GM21360 (cell line): ENCODE data around the gene MYO18B.

Experiments
- ATAC-seq: cut with Tn5 transposase; IDR thresholded peaks from one replicate; pipeline ENCODE4 v1.9.1; 2021; ENCODE audit warnings: mild to moderate bottlenecking, moderate library complexity; ENCODE audit not compliant: unreplicated experiment

Gene MYO18B

GRCh38 chr22:25930788-25931310, 188.9 kb downstream of the MYO18B start:
- no peak for ATAC-seq

DNA sequence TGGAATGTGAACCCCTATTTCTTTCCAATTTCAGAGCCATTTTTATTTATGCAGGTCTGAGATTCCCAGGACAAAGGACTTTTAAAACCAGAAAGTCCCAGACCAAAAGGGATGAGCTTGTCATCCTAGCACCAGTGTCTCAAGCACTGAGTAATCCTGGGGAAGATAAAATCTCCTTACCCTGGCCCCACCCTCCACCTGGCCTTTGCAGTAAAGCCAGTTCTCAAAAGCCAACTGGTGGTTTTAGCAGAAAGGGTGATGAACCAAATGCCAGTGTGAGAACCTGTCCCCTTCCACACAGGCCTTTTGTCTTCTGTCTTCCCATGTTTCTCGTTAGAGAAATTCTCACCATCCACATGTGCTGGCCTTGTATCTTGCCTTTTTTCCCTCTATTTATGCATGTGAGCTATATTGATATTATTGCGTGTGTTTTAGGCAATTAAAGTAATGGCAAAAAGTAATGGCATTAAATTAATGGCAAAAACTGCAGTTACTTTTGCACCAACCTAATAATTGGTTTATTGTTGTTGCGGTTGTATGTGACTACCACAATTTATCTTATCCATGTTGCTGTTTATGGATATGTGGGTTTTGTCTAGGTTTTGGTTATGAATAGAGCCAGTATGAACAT, 191.3 kb downstream of the MYO18B start:
- no peak for ATAC-seq

DNA sequence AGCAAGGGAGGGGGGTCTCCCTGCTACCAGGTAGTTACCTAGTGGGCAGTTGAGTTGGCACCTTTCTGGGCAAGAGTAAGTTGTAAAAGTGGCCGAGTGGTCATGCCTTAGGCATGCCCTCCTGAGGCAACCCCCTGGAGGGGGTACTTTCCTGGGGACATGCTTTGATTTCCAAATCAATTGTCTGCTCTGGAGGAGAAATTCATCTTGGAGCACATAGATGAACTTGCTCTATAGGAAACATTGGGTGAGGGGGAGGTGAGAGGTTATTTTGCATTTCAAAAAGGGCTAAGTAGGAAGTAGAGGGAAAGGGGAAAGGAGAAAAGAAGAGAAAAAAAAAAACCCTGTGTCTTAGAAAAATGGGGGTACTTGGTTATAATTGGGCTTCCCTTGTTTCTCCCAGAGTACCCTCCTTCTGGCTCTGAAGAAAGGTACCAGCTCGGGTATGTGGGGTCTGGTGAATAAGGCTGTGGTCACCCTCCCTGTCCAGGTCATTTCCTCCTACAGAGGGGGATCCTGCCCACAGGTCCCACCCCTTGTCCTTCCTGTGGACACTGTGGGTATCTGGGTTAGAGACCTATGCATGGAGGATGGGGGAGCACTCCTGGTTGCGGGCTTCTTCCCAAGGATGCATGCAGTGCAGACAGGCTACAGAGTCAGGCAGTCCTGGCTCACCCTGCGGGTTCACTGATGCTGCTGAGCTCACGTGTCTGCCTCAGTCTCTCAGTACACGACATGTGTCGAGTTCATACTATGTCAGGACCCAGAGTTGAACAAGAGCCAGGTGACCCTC, 193.5 kb downstream of the MYO18B start:
- ATAC-seq: no peak

GRCh38 chr22:25938151-25938550, 196.2 kb downstream of the MYO18B start:
- ATAC-seq: no peak

GRCh38 chr22:25939384-25939783, 197.4 kb downstream of the MYO18B start:
- ATAC-seq: no peak

- no peak for ATAC-seq
Observed at GRCh38 chr22:25940479-25940878, 198.5 kb downstream of the MYO18B start.

- no peak for ATAC-seq
Observed at GRCh38 chr22:25941365-25941960, 199.5 kb downstream of the MYO18B start.

DNA sequence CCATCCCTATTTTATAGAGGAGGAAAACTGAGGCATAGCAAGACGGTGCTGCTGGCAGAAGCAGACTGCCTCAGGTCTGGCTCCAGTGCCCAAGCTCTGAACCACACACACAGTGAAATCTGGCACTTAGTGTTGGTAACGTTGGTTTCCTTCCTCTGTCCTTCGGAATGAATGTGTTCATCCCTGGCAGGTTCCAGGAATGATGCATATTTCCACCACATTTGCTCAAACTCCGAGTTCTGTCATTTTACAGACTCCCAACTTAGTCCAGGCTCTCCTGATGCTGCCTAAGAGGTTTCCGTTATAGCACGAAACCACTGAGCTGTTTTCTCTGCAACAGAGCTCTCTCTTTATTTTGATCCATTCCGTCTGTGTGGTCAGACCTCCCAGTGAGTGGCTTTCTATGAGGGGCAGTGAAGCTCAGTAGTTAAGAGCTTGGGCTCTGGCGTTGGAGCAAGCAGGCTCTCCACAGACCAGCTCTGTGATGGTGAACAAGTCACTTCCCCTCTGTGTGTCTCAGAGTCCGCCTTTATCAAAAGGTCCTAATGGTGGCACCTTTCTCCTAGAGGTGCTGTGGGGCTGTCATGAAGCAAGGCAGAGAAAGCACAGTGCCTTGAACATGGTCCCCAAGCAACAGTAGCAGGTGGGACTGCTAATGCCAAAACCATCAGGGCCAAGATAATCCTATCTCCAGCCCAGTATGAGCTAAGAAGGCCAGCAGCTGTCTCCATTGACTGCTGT, 200.3 kb downstream of the MYO18B start:
- ATAC-seq: no peak

- no peak for ATAC-seq
Observed at GRCh38 chr22:25942856-25943411, 200.9 kb downstream of the MYO18B start.

- no peak for ATAC-seq
Observed at GRCh38 chr22:25950111-25950510, 208.1 kb downstream of the MYO18B start.

GRCh38 chr22:25953276-25953675, 211.3 kb downstream of the MYO18B start:
- no peak for ATAC-seq

DNA sequence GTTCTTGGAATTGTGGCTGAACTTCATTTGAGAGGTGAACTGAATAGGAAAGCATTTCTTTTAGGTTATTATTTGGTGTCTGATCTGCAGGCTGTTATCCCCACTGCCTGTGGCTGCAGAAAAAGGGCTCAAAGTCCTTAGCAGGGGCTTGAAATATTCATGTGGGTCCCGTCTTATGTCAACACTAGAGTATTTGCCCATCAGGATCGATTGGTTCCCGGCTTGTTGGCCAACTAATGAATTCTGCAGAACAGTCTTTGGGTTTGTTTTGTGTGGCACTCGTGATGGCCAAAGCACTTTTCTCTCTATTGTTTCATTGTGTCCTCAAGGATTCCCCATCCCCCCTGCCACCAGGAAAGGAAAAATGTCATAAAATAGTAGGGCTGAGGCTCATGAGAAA, 211.9 kb downstream of the MYO18B start:
- no peak for ATAC-seq

GRCh38 chr22:25955323-25955722, 213.3 kb downstream of the MYO18B start:
- no peak for ATAC-seq

GRCh38 chr22:25956801-25957200, 214.8 kb downstream of the MYO18B start:
- ATAC-seq: no peak

GRCh38 chr22:25959818-25960774, 218.1 kb downstream of the MYO18B start:
- no peak for ATAC-seq

DNA sequence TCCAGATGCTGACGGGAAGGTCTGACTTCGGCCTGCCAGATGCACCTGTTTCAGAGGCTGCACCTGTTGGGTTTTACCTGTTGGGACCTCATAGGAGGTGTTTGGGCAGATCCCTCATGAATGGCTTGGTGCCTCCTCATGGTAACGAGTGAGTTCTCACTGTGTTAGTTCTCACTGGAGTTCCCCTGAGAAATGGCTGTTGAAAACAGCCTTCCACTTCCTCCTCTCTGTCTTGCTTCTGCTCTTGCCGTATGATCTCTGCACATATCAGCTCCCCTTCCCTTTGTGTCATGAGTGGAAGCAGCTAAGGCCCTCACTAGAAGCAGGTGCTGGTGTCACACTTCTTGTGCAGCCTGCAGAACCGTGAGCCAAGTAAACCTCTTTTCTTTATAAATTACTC, 219.7 kb downstream of the MYO18B start:
- no peak for ATAC-seq

DNA sequence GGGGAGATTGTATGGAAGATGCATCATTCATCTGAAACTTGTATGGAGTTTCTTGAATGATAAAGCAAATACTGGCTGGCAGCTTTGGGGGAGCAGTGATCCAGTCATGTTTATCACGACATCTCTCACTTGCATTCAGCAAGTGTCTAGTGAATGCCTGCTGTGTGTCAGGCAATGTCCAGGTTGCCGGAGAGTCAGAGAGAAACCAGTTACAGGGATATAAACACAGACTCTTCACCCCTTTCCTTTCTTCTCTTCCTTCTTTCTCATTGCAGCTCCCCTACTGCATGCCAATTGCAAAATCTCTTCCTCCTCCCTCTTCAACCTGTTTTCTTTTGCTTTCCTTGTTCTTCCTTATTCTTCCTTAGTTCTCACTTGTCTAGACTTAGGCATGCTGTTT, 220.7 kb downstream of the MYO18B start:
- no peak for ATAC-seq

DNA sequence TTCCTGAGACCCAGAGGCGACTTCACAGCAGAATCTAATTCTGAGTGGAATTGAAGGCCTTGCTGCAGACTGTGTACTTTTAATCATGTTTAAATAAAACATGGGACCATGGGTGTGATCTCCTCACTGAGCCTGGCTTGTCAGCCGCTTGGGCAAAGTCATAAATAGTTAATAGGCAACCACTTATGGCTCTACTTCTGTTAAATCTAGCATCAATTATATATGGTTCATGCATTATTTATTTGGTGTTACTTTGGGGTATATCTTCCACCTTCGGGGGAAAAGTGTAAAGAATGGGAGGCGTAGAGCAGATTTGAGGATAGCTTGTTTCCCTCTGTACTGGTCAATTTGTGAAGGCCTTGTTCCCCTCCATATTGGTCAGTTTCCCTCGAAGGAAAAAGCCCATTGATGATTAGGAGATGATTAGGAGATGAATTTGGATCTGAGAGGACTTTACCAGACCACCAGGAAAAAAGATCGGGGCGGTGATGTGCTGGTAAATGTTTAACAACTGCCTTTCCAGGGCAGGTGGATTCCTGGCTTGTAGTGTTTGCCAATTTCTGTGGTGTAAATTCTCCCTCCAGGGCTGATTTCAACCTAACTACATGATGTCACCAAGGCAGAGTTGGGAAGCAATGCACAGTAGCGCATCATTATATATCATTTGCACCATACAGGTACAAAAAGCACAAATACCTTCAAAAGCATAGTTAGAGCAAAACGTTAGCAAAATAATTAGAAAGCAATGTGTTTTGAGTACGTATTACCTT, 223.2 kb downstream of the MYO18B start:
- ATAC-seq: no peak

DNA sequence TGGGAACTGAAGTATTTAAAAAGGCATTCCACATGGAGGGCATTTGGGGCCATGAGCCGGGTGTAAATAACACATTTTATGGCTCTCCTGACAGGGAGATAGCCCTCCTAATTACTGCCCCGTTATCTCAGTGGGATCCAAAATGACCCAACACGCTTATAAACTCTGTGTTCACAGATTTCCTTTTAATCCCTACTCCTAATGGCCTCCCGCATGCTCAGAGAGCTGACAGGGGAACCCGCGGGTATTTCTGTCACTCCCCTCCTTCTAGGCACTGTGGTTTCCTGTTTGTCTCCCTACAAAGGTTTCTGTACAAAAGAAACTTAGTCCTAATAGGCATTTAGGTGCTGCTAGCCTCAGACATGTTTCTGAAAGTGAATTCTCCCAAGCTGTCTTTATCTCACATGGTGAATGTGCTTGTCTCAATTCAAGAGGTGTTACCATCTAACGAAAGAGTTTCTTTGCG, 224.5 kb downstream of the MYO18B start:
- no peak for ATAC-seq
